ENCODE results near the gene KRTAP3-2. TPM values are rescaled to one million over a fixed set of nuclear protein-coding genes. Genes with fewer than 3 reads are reported as not detected.
"Not testable (repeated sequence)": the region's sequence is repeated elsewhere in the genome, so short reads cannot be mapped to it uniquely, and the experiment has no call there.

KRTAP3-2 gene
- total RNA-seq (2022) (not detected in 2 replicates), Bru-seq, nascent RNA (not detected), BruChase-seq, experiment 1, labeled RNA remaining after a 6-hour chase (not detected), BruChase-seq, experiment 2, labeled RNA remaining after a 2-hour chase (not detected)
- long read RNA-seq, result 0 reads

GRCh38 chr17:40999563-40999962, at the start of gene KRTAP3-2:
TSS of gene KRTAP3-2 (minus strand) at chr17:40999906. CDS start at chr17:40999853, 53 bp downstream.
- CTCF ChIA-PET; H3K27me3 Mint-ChIP-seq (ENCODE audit: insufficient read depth, unreplicated experiment); H3K27ac Mint-ChIP-seq (ENCODE audit: low read depth, unreplicated experiment); H3K9me3 Mint-ChIP-seq (ENCODE audit: unreplicated experiment); H3K36me3 Mint-ChIP-seq (ENCODE audit: insufficient read depth, unreplicated experiment); H3K4me3 Mint-ChIP-seq (ENCODE audit: unreplicated experiment); DNase-seq (ENCODE audit: unreplicated experiment); intact Hi-C loops (cut with micrococcal nuclease); BruUV-seq (replicated peaks); POLR2A ChIA-PET: not testable (repeated sequence)
- H3K4me1 Mint-ChIP-seq (ENCODE audit: insufficient read depth, unreplicated experiment), result peaks cover 18% of the 10 kb centered on the region

DNA sequence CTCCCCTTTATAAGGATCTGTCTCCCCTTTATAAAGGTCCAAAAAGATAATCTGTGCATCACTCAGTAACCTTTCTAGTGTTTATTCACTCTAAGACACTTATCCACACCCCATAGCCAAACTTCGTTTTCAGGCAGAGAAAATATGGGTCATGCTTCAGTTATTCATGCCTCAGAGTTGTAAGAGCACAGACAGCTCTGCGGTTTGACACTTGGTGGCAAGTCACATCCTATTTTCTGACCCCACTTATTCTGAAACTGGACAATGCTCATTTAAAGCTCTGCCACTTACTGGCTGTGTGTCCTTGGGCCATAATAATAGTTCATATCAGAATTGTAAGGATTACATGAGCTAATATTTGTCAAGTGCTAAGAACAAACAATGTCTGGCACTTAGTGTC, 49.4 kb upstream of the KRTAP3-2 start:
- no peaks in the 10 kb centered on the region for H3K4me1 Mint-ChIP-seq (ENCODE audit: insufficient read depth, unreplicated experiment)
- ChIA-PET CTCF (no interaction called here), POLR2A (no interaction called here)
- peak; percentile 8 for DNase-seq (ENCODE audit: unreplicated experiment)
- intact Hi-C loops (cut with micrococcal nuclease), result no loop called here
- no TSS peak for BruUV-seq (replicated peaks)
- H3K36me3 Mint-ChIP-seq (ENCODE audit: insufficient read depth, unreplicated experiment), result no peaks in the 10 kb centered on the region
- H3K9me3 Mint-ChIP-seq (ENCODE audit: unreplicated experiment), result no peaks in the 10 kb centered on the region
- H3K4me3 Mint-ChIP-seq (ENCODE audit: unreplicated experiment), result no peak overlapping the region
- no peaks in the 10 kb centered on the region for H3K27me3 Mint-ChIP-seq (ENCODE audit: insufficient read depth, unreplicated experiment)
- TF ChIP-seq, protein P1, sequence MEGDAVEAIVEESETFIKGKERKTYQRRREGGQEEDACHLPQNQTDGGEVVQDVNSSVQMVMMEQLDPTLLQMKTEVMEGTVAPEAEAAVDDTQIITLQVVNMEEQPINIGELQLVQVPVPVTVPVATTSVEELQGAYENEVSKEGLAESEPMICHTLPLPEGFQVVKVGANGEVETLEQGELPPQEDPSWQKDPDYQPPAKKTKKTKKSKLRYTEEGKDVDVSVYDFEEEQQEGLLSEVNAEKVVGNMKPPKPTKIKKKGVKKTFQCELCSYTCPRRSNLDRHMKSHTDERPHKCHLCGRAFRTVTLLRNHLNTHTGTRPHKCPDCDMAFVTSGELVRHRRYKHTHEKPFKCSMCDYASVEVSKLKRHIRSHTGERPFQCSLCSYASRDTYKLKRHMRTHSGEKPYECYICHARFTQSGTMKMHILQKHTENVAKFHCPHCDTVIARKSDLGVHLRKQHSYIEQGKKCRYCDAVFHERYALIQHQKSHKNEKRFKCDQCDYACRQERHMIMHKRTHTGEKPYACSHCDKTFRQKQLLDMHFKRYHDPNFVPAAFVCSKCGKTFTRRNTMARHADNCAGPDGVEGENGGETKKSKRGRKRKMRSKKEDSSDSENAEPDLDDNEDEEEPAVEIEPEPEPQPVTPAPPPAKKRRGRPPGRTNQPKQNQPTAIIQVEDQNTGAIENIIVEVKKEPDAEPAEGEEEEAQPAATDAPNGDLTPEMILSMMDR (IDR thresholded peaks at IDR 0.05; ENCODE audit: unreplicated experiment), result no peak
- H3K27ac Mint-ChIP-seq (ENCODE audit: low read depth, unreplicated experiment), result no peak overlapping the region

- ChIA-PET CTCF (no interaction called here), POLR2A (no interaction called here)
- intact Hi-C loops (cut with micrococcal nuclease), result no loop called here
- BruUV-seq (replicated peaks), result no TSS peak
- H3K9me3 Mint-ChIP-seq (ENCODE audit: unreplicated experiment), result peaks cover 4% of the 10 kb centered on the region
- H3K4me1 Mint-ChIP-seq (ENCODE audit: insufficient read depth, unreplicated experiment), result no peaks in the 10 kb centered on the region
- TF ChIP-seq, protein P1 (IDR thresholded peaks at IDR 0.05; ENCODE audit: unreplicated experiment), result no peak
- H3K4me3 Mint-ChIP-seq (ENCODE audit: unreplicated experiment), result no peak overlapping the region
- H3K36me3 Mint-ChIP-seq (ENCODE audit: insufficient read depth, unreplicated experiment), result no peaks in the 10 kb centered on the region
- H3K27ac Mint-ChIP-seq (ENCODE audit: low read depth, unreplicated experiment), result no peak overlapping the region
- no peaks in the 10 kb centered on the region for H3K27me3 Mint-ChIP-seq (ENCODE audit: insufficient read depth, unreplicated experiment)
- no peak for DNase-seq (ENCODE audit: unreplicated experiment)
Observed at GRCh38 chr17:41048441-41048840, 48.7 kb upstream of the KRTAP3-2 start.

DNA sequence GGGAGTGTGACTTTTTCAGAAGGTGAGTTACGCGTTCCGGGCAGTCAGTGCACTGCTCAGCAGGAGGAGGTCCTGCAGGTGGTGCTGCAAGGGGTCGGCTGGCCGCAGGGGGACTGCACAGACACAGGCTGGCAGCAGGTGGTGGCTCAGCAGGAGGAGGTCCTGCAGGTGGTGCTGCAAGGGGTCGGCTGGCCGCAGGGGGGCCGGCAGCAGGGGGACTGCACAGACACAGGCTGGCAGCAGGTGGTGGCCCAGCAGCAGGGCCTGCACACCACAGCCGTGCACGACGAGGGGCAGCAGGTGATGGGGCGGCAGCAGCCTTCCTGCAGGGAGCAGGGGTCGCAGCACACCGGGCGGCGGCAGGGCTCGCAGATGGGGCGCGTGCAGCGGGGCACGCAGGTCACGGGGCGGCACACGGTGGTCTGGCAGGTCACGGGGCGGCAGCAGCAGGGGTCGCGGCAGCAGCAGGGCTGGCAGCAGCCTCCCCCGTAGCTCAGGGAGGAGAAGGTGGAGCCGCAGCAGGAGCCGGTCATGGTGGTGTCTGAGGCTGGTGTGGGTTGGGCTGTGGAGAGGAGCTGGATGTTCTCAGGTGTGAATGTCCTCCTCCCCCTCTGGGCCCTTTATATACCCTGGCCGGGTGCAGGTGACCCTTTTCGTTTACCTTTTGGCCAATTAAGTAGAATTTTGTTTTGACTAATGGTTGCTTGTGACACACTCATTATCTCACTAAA, 47.2 kb upstream of the KRTAP3-2 start, which contains the start of gene KRTAP2-1:
KRTAP2-1 (minus strand) TSS at position 582 of the 731 bp plus-strand sequence; CDS start at position 533, 49 bp downstream.
- intact Hi-C loops (cut with micrococcal nuclease); H3K4me3 Mint-ChIP-seq (ENCODE audit: unreplicated experiment); H3K9me3 Mint-ChIP-seq (ENCODE audit: unreplicated experiment); CTCF ChIA-PET; H3K36me3 Mint-ChIP-seq (ENCODE audit: insufficient read depth, unreplicated experiment); H3K27ac Mint-ChIP-seq (ENCODE audit: low read depth, unreplicated experiment); H3K27me3 Mint-ChIP-seq (ENCODE audit: insufficient read depth, unreplicated experiment); H3K4me1 Mint-ChIP-seq (ENCODE audit: insufficient read depth, unreplicated experiment); DNase-seq (ENCODE audit: unreplicated experiment); POLR2A ChIA-PET; BruUV-seq (replicated peaks): not testable (repeated sequence)

- Mint-ChIP-seq H3K4me3 (ENCODE audit: unreplicated experiment) (no peak overlapping the region), H3K27ac (ENCODE audit: low read depth, unreplicated experiment) (no peak overlapping the region), H3K36me3 (ENCODE audit: insufficient read depth, unreplicated experiment) (no peaks in the 10 kb centered on the region), H3K4me1 (ENCODE audit: insufficient read depth, unreplicated experiment) (no peaks in the 10 kb centered on the region), H3K9me3 (ENCODE audit: unreplicated experiment) (peaks cover 6% of the 10 kb centered on the region), H3K27me3 (ENCODE audit: insufficient read depth, unreplicated experiment) (no peaks in the 10 kb centered on the region)
- ChIA-PET POLR2A (no interaction called here), CTCF (no interaction called here)
- no peak for DNase-seq (ENCODE audit: unreplicated experiment)
- BruUV-seq (replicated peaks), result no TSS peak
- TF ChIP-seq, protein P1 (IDR thresholded peaks at IDR 0.05; ENCODE audit: unreplicated experiment), result no peak
- intact Hi-C loops (cut with micrococcal nuclease), result no loop called here
Observed at GRCh38 chr17:41042953-41043352, 43.2 kb upstream of the KRTAP3-2 start.

- H3K36me3 Mint-ChIP-seq (ENCODE audit: insufficient read depth, unreplicated experiment); H3K9me3 Mint-ChIP-seq (ENCODE audit: unreplicated experiment); H3K27ac Mint-ChIP-seq (ENCODE audit: low read depth, unreplicated experiment); CTCF ChIA-PET; BruUV-seq (replicated peaks); H3K4me1 Mint-ChIP-seq (ENCODE audit: insufficient read depth, unreplicated experiment); H3K27me3 Mint-ChIP-seq (ENCODE audit: insufficient read depth, unreplicated experiment); intact Hi-C loops (cut with micrococcal nuclease); H3K4me3 Mint-ChIP-seq (ENCODE audit: unreplicated experiment); DNase-seq (ENCODE audit: unreplicated experiment): not testable (repeated sequence)
- POLR2A ChIA-PET, result interaction anchor here (0.6 to 0.7 kb wide), 2 partner anchors 12 to 125 kb away, joined by 3 read pairs; no protein-coding TSS in a partner anchor
Observed at GRCh38 chr17:41040783-41041571, 41.3 kb upstream of the KRTAP3-2 start, which contains the start of gene KRTAP1-1. TSS of gene KRTAP1-1 (minus strand) at chr17:41041450. CDS start at chr17:41041397, 53 bp downstream.

All from MCF 10A (cell line).